ENCODE results near the gene SLMAP.
"Not testable (repeated sequence)": the region's sequence is repeated elsewhere in the genome, so short reads cannot be mapped to it uniquely, and the experiment has no call there.

The SLMAP gene

DNA sequence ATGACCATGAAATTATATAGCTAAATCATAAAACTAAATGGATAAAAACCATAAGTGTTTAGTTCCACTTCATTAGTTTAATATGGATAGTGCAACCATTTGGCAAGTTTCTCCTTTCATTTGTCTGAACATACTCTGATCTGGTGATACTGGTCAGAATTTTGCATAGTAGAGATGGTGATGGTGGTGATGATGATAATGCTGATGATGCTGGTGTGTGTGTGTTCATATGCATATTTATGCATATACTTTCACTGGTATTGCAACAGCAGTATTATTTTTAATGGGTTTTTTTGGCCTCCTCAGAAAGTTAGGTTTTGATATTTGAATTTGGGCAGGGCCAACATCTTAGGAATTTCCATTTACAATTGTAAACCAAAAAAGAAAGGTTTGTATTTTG is 76.4 kb downstream of the SLMAP start:
- no peak for DNase-seq (ENCODE audit: low read depth)

GRCh38 chr3:57832900-57833313 is 76.8 kb downstream of the SLMAP start:
- DNase-seq (ENCODE audit: low read depth) = no peak

- no peak for DNase-seq (ENCODE audit: low read depth)
These were observed 77.7 kb downstream of the SLMAP start for GRCh38 chr3:57833763-57834162.

DNA sequence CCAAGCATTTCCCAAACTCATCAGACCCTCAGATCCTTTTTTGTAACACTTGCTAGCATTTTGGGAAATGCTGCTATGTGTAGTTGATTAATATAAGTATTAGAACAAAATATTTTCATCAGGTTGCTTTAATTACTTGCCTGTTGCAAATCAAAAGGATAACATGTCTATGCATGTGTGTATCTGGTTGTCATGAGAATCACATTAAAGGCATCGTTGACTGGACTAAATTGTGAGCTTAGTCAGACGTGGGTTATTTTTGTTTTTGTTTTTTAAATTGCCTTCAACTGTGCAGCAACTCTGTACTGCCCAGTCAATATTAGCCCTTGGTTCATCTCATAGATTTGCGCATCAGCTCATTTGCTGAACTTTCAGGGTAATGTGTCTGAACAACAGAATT is 81.6 kb downstream of the SLMAP start:
- no peak for DNase-seq (ENCODE audit: low read depth)

DNA sequence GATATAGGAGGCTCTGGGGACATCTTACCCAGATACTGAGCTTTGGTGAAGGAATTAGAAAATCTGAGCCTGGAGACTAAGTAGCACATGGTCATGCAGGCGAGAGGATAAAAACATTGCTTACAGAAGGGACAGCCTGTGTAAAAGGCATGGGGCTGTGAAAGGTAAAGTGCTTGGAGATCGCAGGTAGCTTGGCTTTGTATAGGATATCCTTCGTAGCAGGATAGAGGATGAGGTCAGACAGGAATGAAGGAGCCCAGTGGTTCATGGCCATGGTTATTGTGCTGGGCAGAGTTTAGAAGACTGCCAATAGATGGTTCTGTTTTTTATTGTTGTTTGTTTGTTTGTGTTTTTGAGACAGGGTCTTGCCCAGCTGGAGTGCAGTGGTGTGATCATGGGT is 82.5 kb downstream of the SLMAP start:
- no peak for DNase-seq (ENCODE audit: low read depth)

DNA sequence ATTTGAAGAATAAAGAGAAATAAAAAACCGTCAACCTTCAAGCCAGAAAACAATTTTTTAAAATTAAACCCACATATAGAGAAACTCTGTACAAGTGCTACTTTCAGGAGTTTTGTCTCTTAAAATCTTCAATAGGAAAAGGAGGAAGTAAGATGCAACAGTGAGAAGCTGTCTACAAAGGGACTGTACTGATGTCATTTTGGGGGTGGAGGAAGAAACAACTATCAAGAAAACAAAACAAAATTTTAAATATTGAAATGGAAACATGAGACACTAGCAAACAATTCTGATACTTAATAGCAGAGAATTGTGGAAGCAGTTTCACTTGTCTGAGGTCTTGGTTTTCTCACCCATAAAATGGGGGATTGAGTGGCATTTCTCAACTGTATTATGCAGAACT is 84.4 kb downstream of the SLMAP start:
- DNase-seq (ENCODE audit: low read depth) = no peak

GRCh38 chr3:57841818-57842217 is 85.7 kb downstream of the SLMAP start:
- no peak for DNase-seq (ENCODE audit: low read depth)

- DNase-seq (ENCODE audit: low read depth) = no peak
These were observed 92.1 kb downstream of the SLMAP start for GRCh38 chr3:57848177-57848738.

DNA sequence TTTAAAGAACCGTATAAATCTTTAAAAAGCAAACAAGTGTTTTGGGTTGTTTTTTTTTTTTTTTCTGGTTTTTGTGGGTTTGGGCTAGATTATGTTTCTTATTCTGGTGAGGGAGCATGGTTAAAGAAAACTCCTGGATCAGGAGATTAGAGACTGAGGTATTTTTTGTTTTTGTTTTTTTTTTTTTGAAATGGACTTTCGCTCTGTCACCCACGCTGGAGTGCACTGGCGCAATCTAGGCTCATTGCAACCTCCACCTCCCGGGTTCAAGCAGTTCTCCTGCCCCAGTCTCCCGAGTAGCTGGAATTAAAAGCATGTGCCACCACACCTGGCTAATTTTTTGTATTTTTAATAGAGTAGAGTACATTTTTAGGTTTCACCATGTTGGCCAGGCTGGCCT is 95.2 kb downstream of the SLMAP start:
- no peak for DNase-seq (ENCODE audit: low read depth)

GRCh38 chr3:57852896-57853295 is 96.8 kb downstream of the SLMAP start:
- no peak for DNase-seq (ENCODE audit: low read depth)

DNA sequence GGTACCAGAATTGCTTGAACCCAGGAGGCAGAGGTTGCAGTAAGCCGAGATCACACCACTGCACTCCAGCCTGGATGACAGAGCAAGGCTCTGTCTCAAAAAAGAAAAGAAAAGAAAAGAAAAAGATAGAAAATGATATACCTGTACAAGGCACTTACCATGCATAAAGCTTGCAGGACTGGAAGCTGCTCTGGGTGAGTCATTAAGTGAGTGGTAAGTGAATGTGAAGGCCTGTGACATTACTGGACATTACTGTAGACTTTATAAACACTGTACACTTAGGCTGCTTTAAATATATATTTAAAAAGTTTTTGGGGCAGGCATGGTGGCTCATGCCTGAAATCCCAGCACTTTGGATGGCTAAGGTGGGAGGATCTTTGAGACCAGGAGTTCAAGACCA is 99.2 kb downstream of the SLMAP start:
- no peak for DNase-seq (ENCODE audit: low read depth)

GRCh38 chr3:57855943-57856342 is 99.8 kb downstream of the SLMAP start:
- no peak for DNase-seq (ENCODE audit: low read depth)

DNA sequence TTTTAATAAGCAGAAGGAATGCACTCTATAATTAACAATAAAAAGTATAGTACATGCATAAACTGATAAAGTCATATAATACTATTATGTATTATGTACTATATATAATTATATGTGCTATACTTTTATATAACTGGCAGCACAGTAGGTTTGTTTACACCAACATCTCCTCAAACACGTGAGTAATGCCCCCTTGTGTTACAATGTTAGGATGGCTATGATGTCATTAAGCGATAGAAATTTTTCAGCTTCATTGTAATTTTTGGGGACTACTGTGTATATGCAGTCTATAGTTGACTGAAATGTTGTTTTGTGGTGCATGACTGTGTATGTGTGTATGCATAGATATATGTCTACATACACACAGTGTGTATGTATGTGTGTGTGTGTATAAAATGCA is 100.6 kb downstream of the SLMAP start:
- no peak for DNase-seq (ENCODE audit: low read depth)

- DNase-seq (ENCODE audit: low read depth) = no peak
These were observed 106.8 kb downstream of the SLMAP start for GRCh38 chr3:57862894-57863293.

DNA sequence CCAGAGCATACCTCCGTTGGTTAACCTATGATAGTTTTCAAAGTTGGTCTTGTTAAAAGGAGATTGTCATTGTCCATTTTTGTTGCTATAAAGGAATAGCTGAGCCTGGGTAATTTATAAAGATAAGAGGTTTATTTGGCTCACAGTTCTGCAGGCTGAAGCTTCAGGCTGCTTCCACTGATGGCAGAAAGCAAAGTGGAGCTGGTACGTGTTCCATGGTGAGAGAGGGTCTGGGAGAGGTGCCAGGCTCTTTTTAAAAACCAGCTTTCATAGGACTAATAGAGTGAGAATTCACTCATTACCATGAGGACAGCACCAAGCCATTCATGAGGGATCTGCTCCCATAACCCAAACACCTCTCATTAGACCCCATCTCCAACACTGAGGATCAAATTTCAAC is 107.3 kb downstream of the SLMAP start:
- no peak for DNase-seq (ENCODE audit: low read depth)

- no peak for DNase-seq (ENCODE audit: low read depth)
These were observed 108.7 kb downstream of the SLMAP start for GRCh38 chr3:57864853-57865252.

GRCh38 chr3:57869110-57869509 is 113.0 kb downstream of the SLMAP start:
- DNase-seq (ENCODE audit: low read depth) = not testable (repeated sequence)

DNA sequence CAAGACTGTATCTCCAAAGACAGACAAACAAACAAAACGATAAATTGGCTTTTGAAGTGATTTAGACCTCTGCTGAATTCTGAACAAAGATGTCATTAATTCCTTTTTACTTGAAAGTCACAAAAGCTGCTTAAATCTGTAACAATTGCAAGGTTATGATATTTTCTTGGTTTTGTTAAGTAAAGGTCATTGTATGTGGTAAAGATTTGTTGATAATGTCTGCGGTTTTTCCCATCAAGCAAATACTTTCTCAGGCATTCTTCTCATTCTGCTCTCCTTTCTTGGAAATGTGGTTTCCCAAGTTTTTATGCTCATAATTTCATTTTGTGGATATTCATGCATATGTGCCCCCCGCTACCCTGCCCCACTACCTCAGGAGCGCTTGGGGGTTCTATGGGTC is 116.5 kb downstream of the SLMAP start:
- DNase-seq (ENCODE audit: low read depth) = no peak

DNA sequence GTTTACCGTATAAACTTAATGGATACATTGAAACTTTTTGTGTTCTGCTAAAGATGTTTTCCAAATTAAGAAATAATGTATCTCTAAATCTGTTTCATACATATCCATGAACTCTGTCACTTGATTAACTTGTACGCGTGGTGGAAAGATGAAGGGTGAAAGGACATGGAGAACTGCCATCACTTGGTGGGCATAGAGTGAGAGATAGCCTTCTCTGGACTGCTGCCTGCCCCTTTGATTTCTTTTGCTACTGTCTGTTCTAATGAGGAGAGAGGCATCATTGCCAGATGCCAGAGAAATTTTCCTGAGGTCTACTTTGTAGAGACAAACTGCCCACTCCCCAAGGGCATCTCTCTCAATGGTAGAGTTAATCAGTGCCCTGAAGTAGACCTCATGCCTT is 120.5 kb downstream of the SLMAP start:
- DNase-seq (ENCODE audit: low read depth) = no peak

- no peak for DNase-seq (ENCODE audit: low read depth)
These were observed 121.0 kb downstream of the SLMAP start for GRCh38 chr3:57877116-57877515.

DNA sequence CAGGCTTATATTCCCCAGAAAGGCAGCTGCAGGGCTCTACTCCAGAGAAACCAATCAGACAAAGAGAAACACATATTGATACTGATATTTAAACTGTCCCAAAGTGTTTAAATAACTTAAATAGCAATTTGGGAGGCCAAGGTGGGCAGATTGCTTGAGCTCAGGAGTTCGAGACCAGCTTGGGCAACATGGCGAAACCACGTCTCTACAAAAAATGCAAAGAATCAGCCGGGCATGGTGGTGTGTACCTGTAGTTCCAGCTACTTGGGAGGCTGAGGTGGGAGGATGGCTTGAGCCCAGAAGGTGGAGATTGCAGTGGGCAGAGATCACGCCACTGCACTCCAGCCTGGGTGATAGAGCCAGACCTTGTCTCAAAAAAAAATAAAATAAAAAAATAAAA is 128.3 kb downstream of the SLMAP start:
- DNase-seq (ENCODE audit: low read depth) = not testable (repeated sequence)

GRCh38 chr3:57889807-57890206 is 133.7 kb downstream of the SLMAP start:
- no peak for DNase-seq (ENCODE audit: low read depth)

- no peak for DNase-seq (ENCODE audit: low read depth)
These were observed 134.8 kb downstream of the SLMAP start for GRCh38 chr3:57890874-57891273.

GRCh38 chr3:57892423-57892822 is 136.3 kb downstream of the SLMAP start:
- DNase-seq (ENCODE audit: low read depth) = no peak

- DNase-seq (ENCODE audit: low read depth) = no peak
These were observed 137.0 kb downstream of the SLMAP start for GRCh38 chr3:57893156-57893555.
